Measurements from ENCODE around the gene YY1.
A peak's percentile ranks its signal among the peaks of the same experiment; 100 is the strongest.

- TF ChIP-seq, protein P1, sequence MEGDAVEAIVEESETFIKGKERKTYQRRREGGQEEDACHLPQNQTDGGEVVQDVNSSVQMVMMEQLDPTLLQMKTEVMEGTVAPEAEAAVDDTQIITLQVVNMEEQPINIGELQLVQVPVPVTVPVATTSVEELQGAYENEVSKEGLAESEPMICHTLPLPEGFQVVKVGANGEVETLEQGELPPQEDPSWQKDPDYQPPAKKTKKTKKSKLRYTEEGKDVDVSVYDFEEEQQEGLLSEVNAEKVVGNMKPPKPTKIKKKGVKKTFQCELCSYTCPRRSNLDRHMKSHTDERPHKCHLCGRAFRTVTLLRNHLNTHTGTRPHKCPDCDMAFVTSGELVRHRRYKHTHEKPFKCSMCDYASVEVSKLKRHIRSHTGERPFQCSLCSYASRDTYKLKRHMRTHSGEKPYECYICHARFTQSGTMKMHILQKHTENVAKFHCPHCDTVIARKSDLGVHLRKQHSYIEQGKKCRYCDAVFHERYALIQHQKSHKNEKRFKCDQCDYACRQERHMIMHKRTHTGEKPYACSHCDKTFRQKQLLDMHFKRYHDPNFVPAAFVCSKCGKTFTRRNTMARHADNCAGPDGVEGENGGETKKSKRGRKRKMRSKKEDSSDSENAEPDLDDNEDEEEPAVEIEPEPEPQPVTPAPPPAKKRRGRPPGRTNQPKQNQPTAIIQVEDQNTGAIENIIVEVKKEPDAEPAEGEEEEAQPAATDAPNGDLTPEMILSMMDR (IDR thresholded peaks at IDR 0.05) = no peak
- peak; percentile 68 to 76 (median 72) for TF ChIP-seq POLR2AphosphoS5 (IDR thresholded peaks at IDR 0.05)
- TF ChIP-seq EP300 (IDR thresholded peaks at IDR 0.05; ENCODE audit: low read depth) = no peak
Observed at GRCh38 chr14:100306101-100306997, 67.4 kb downstream of the YY1 start, which contains the start of gene SLC25A29.
